CMK (cell line): ENCODE results near the gene CDC42.
"Not testable (repeated sequence)": the region's sequence is repeated elsewhere in the genome, so short reads cannot be mapped to it uniquely, and the experiment has no call there.

Experiments used
- DNase-seq: peaks from one replicate; pipeline ENCODE4 v3.0.0-alpha.2; 2010; ENCODE audit warnings: low read depth

CDC42 gene

GRCh38 chr1:22076346-22076745 is 23.8 kb downstream of the CDC42 start:
- no peak for DNase-seq

DNA sequence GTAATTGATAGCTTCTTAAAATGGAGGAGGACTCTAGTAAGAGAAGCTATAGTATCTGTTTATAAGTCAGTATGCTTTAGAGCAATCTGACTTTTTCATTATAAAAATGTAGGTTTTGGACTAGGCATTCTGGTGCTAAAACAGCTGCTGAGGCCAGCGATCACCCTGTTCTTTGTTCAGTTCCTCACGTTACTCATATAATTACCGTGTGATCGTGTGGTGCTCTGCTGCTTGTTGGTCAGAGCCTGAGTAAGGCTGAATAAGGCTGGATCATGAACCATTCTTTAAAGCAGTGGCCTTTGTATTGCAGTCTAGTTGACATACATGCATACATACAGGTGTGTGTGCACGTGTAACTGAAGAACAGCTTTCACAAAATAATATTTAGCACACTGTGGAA is 25.2 kb downstream of the CDC42 start:
- DNase-seq, result no peak

DNA sequence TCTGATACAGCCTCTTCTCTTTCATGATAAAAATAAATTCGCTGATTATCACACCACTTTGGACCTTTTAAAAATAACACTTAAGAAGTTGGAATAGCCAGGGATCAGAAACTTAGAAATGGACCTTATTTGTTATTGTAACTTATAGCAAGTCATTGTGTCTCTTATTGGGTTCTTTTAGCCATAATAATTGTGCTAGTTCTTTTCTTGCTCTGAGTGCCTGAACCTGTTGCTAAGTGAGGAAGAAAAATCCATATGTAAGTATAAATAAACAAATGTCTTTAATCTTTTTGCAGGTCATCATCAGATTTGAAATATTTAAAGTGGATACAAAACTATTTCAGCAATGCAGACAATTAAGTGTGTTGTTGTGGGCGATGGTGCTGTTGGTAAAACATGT is 25.6 kb downstream of the CDC42 start:
- DNase-seq, result no peak

- DNase-seq, result no peak
Observed at GRCh38 chr1:22080191-22080590, 27.7 kb downstream of the CDC42 start.

DNA sequence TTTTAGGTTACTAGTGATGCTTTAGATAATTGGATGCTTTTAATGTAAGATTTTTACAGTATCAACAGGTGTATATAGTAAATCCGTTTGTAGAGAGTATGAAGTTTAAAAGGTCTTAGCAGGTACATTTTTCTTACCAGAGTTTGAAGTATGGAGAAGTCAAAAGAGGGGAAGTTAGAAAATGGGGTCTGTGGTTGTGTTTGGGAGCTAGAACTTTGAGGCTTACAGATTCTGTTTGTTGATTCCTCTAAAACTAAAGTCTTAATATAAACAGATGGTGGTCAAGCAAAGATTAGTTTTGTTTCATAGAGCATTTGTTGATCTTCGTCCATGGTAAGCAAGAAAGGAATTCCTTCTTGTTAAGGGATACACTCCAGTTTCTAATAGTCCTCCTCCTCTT is 35.8 kb downstream of the CDC42 start:
- DNase-seq, result no peak

DNA sequence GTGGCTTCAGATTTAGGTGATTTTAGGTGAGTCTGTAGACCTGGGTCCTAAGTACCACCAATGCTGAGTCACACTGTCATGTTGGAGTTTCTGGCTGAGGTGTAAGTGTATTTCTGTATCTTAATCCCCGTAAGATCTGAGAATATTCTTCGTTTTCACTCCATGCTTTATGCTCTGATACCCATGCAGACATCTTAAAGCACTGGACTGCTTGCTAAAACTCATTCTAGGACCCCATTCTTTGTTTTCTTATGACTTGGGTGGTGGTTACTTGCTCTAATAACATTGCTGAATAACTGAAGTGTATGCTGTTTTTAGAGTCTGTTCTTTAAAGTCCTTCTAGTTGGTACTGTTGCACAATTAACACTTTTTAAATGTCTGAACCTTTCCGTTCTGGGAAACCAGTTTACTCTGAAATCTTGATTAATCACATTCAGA is 36.6 kb downstream of the CDC42 start:
- no peak for DNase-seq

DNA sequence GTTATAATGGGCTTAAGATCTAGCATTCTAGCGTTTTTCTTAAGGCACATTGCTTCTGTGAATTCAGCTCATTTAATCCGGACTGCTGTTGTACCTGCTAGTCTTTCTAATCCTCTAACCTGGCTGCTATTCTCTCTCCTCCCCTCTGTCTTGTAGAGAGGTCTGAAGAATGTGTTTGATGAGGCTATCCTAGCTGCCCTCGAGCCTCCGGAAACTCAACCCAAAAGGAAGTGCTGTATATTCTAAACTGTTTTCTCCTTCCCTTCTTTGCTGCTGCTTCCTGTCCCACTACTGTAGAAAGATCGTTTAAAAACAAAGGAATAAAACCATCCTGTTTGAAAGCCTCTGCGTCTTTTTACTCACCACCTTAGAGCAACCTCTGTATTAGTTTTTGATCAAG is 37.3 kb downstream of the CDC42 start:
- no peak for DNase-seq

DNA sequence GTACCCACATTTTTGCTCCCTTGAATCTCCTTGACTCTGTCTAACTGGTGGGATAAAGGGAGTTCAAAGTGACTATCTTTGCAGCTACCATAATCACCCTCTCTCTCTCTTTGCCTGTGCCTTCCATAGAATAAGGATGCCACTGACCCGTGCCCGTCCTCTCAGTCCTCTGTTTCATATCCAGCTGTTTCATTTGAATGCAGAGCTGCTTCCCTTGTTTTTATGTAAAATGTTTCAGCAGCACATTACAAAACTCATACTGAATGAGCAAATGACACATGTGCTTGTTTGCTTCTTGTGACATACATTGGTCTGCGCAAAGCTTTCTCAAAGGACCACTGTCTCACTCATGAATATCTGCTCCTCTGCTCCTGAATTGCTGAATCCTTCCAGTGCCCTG is 38.4 kb downstream of the CDC42 start:
- no peak for DNase-seq

GRCh38 chr1:22092026-22092768 is 39.7 kb downstream of the CDC42 start:
- DNase-seq, result not testable (repeated sequence)

DNA sequence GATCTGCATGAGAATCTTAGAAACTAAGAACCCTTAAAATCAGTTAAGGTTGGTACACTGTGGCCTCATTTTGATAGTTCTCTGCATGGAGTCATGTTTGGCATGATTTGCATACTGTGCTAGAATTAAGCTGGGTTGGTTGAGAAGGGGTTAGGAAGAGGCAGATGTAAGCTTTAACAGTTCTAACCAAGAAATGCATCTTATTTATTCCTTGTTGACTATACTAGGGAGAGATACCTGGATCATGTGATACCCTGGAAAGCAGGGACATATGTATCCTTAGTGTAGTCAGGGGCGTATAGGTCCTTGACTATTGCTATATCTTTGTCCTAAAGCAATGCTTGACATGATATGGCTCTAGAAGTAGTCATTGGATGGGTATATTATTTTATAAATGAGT is 41.0 kb downstream of the CDC42 start:
- DNase-seq, result no peak

GRCh38 chr1:22096036-22096435 is 43.5 kb downstream of the CDC42 start:
- DNase-seq, result no peak

DNA sequence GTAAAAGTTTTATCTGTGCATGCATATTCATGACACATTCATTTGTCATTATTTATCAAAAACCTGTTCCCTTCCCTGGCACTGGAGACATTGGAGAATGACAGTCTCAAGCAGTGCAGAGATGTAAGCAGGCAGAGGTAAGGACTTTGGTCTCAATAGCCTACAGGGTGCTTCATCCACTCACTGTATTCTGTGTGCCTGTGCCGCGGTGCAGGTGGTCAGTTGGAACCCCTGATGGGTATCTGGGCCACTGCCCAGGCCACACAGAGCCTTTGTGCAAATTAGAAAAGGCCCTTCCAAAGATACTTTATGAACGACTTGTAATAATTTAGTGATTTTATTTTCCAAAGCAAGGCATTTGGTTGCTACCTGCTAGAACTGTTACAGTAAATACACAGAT is 44.0 kb downstream of the CDC42 start:
- DNase-seq, result no peak

GRCh38 chr1:22098752-22099151 is 46.2 kb downstream of the CDC42 start:
- no peak for DNase-seq

DNA sequence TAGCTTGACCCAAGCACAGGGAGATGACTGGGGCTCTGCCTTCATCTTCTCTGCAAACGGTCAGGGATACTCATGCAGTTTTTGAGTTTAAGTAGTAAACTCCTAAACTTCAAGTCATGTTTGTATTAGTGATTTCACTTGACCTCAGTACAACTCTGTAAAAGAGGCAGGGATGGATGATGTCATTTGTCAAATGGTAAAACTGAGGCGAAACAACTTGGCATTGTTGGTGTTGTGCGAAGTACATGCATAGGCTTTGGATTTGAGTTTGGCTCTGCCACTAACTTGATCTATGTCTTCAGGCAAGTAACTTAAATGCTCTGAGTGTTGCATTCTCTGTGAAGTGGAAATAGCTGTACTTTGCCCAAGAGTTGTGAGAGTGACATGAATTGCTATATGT is 47.7 kb downstream of the CDC42 start:
- no peak for DNase-seq

DNA sequence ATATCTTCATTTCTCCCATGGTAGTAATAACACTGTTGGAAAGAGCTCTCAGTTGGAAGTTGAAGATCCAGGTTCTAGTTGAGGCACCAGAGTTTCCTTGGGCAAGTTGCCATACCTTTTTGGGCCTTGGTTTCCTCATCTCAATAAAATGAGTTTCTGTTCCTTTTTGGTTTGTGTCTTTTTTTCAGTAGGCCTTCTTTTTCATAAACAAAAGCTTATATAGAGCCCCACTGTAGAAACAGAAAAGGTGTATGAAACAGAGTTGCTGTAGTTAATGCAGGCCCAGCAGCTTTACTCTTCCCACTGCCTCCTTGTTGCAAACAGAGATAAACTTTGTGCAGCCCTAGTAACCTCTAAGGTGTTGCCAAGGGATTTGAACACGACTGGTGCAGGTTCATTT is 48.7 kb downstream of the CDC42 start:
- DNase-seq, result no peak

DNA sequence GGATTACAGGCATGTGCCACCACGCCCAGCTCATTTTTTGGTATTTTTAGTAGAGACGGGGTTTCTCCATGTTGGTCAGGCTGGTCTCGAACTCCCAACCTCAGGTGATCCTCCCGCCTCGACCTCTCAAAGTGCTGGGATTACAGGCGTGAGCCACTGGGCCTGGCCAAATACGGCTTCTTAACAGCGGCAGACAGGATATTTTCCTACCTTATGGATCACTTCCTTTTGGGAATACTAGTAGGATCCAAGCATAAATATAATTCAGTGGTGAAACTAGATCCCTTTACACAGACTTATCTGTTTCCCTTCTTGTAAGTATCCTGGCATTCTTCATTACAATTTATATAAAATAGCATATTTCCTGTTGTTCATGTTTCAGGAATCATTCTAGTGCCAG is 49.5 kb downstream of the CDC42 start:
- no peak for DNase-seq

DNA sequence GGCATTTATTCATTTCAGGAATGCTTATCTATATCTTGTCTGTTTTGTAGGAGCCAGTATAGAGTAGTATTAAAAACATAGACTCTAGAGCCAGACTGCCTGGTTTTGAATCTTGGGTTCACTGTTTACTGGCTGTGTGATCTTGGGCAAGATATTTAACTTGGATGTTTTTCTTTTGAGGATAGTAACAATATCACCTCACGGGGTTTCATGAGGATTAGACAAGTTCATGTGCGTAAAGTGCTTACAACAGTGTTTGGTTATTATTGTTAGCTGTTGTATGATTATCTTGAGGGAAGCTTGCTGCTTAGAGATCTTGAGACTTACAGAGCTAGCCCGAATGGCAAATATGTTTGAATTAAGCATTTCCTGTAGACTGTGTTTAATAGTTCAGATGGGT is 50.2 kb downstream of the CDC42 start:
- DNase-seq, result no peak

- no peak for DNase-seq
Observed at GRCh38 chr1:22104094-22104493, 51.6 kb downstream of the CDC42 start.

DNA sequence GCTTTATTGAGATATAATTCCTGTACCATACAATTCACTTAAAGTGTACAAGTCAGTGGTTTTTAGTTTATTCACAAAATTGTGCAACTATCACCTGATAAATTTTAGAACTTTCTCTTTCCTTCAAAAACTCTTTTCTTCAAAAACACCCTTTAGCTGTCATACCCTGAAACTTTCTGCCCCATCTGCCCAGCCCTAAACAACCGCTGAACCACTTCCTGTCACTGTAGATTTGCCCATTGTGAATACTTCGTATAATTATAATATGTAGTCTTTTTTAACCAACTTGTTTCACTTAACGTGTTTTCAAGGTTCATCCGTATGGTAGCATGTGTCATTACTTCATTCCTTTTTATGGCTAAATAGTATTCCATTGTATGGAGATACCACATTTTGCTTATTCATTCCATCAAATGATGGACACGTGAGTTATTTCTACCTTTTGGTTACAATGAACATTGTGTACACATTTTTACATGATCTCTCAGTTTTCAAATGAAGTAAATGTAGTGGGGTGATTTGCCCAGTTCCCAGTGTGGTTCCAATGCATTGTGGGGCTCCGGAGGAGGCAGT is 52.4 kb downstream of the CDC42 start:
- DNase-seq, result no peak

GRCh38 chr1:22105611-22106207 is 53.2 kb downstream of the CDC42 start:
- DNase-seq, result peak; percentile 37

DNA sequence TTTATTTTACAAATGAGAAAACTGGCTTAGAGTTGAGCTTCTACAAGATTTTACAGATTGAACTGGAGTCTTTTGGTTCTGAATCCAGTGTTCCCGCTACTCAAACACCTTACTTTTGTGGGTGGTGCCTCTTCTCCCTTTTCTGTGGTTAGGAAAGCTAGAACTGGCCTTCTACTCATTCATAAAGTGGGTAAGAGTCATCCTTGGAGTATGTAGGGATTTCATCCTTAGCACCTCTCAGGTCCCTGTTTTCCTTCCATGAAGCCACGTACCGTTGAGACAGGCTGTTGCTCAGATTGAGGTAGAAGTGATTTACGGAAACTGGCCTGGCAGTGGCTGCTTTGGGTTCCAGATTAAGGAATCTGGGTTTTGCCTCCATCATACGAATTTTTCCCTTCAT is 54.6 kb downstream of the CDC42 start:
- no peak for DNase-seq

GRCh38 chr1:22108339-22109105 is 56.0 kb downstream of the CDC42 start:
- DNase-seq, result no peak

DNA sequence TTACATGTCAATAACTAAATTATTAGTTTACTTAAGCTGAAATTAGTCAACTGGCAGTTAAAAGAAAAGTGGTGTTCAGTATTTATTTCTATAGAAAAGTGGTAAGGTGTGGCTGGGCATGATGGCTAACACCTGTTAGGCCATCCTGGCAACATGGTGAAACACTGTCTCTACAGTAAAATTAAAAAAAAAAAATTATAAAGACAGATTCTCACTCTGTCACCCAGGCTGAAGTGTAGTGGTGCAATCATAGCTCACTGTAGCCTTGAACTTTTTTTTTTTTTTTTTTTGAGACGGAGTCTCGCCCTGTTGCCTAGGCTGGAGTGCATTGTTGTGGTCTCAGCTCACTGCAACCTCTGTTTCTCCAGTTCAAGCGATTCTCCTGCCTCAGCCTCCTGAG is 57.5 kb downstream of the CDC42 start:
- no peak for DNase-seq
